Esophagus (tissue), 2 donors: ENCODE results near the gene KCNJ18. TPM values are rescaled to one million over a fixed set of nuclear protein-coding genes. Genes with fewer than 3 reads are reported as not detected.
"Not testable (repeated sequence)": the region's sequence is repeated elsewhere in the genome, so short reads cannot be mapped to it uniquely, and the experiment has no call there.

Source experiments
- H3K27ac ChIP-seq, 2 donors: one replicate each; pipeline ENCODE4 v1.5.1; 2013; ENCODE audit warnings: low read depth in 2 of 2, mild to moderate bottlenecking in 2 of 2, inconsistent platforms in 1 of 2, low read length in 1 of 2, moderate library complexity in 1 of 2
- H3K27me3 ChIP-seq, 2 donors: one replicate each; pipeline ENCODE4 v1.6.1; 2013; ENCODE audit warnings: low read length in 2 of 2, control low read depth in 1 of 2, mild to moderate bottlenecking in 1 of 2; ENCODE audit not compliant: insufficient read depth in 2 of 2, control insufficient read depth in 1 of 2
- H3K36me3 ChIP-seq, 2 donors: one replicate each; pipeline ENCODE4 v1.6.1; 2013; ENCODE audit warnings: low read length in 1 of 2; ENCODE audit not compliant: control insufficient read depth in 2 of 2, insufficient read depth in 2 of 2
- H3K4me1 ChIP-seq, 2 donors: one replicate each; pipeline ENCODE4 v1.6.1; 2013; ENCODE audit warnings: low read length in 1 of 2; ENCODE audit not compliant: control insufficient read depth in 2 of 2, insufficient read depth in 2 of 2
- H3K4me3 ChIP-seq, 2 donors: one replicate each; pipeline ENCODE4 v1.5.1; 2013; ENCODE audit warnings: low read length in 2 of 2, mild to moderate bottlenecking in 2 of 2, low read depth in 1 of 2, moderate library complexity in 1 of 2
- H3K9me3 ChIP-seq, 2 donors: one replicate each; pipeline ENCODE4 v1.6.1; 2013; ENCODE audit warnings: mild to moderate bottlenecking in 2 of 2, low read depth in 1 of 2, low read length in 1 of 2, moderate library complexity in 1 of 2; ENCODE audit not compliant: control insufficient read depth in 2 of 2, insufficient read depth in 1 of 2
- WGBS, 2 donors: extraction: QIAGEN DNeasy Blood & Tissue Kit; methylation state at CpG; one replicate each; pipeline ENCODE4 v1.1.7; 2013; 5-methylcytosine and 5-hydroxymethylcytosine counted together
- polyA plus RNA-seq, 2 donors: library from polyadenylated mRNA; stranded (reverse); fragments of 200-250 nt; gene quantifications; one replicate each; pipeline ENCODE4 v1.2.3, GENCODE V29; 2013
- donor health status: healthy with polysubstance abuse.
- donor health status: Bipolar disorder and iron deficiency.

KCNJ18 gene
- polyA plus RNA-seq, 2 donors, result 0.11 to 0.24 TPM

DNA sequence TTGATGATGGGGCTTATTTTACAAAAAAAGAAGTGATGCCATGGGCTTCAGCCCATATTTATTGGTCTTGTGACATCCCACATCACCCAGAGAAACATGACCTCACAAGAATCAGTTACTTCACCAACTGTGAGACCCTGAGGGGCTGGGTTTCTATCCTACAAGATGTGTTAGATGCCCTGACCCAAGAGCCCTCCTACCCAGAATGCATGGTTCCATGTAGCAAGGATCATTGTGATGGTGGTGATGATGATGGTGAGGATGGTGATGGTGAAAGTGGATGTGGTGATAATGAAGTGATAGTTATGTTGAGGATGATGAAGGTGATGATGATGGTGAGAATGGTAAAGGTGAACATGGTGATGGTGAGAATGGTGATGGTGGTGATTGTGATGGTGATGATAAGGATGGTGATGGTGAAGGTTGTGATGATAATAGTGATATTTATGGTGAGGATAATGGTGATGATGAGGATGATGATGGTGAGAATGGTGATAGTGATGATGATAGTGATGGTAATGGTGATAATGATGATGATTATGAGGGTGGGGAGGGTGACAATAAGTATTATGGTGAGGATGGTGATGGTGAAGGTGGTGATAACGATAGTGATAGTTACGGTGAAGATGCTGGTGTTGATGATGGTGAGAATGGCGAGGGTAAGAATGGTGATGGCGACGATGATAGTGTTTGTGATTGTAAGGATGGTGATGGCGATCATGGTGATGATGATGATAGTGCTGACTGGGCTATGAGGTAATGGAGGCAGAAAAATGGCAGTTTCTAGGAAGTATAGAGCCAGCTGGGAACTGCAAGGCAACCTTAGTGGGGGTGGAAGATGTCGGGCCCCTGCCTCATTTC, 28.5 kb upstream of the KCNJ18 start:
- H3K36me3 ChIP-seq, result not testable (repeated sequence)
- 62 to 64% methylated on average over 7 of the region's 7 CpGs for WGBS, 2 donors

DNA sequence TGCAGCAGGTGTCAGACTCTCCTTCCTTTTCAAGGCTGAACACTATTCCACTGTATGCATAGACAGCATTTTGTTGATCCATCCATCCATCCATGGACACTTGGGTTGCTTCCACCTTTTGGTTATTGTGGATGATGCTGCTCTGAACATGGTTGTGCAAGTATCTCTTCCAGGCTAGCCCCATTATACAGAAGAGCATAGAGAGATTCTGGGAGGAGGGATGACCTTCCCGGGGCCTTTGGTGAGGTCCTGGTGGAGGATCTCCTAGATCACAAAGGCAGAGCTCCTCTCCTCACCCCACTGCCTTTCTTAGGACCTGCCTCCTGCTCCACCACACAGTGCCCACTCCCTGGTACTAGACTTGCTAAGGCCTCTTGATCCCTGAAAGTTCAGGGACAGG, 27.2 kb upstream of the KCNJ18 start:
- WGBS, 2 donors, result 63 to 67% methylated on average over 1 of the region's 1 CpG
- not testable (repeated sequence) for H3K36me3 ChIP-seq, H3K4me1 ChIP-seq, H3K27me3 ChIP-seq, H3K4me3 ChIP-seq, H3K27ac ChIP-seq
- H3K9me3 ChIP-seq, result peaks cover 6 to 16% of the 10 kb centered on the region in 2 donors

More for the DNA sequence above, 28.5 kb upstream of the KCNJ18 start:
- H3K9me3 ChIP-seq, result peaks cover 4 to 16% of the 10 kb centered on the region in 2 donors
- H3K4me3 ChIP-seq, H3K27me3 ChIP-seq, H3K27ac ChIP-seq, H3K4me1 ChIP-seq: not testable (repeated sequence)

DNA sequence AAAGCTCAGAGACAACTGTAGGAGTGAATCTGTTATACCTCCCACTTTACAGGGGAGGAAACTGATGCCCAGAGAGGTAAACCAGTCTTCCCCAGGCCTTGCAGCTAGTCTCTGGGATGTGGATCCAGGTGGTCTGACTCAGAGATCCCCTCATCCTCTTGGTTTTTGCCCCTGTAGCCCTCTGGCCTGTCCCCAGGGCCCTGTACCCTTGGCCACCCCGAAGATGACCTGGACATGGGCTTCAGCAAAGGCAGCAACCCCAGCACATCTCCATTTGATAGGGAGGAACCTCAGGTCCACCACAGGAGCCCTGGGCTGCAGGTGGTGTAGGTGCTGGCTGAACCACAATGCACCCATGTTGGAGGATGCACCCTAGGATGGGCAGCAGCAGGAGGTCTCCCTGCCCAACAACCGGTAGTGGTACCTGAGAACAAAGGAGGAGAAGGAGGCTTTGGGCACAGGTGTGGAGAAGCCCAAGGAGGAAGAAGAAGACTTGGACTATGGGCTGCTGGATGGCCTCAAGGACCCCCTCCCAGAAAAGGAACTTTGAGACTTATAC, 26.3 kb upstream of the KCNJ18 start:
- not testable (repeated sequence) for H3K4me3 ChIP-seq, H3K27me3 ChIP-seq, H3K4me1 ChIP-seq, H3K36me3 ChIP-seq, H3K27ac ChIP-seq
- 48 to 50% methylated on average over 2 of the region's 2 CpGs for WGBS, 2 donors
- H3K9me3 ChIP-seq, result peaks cover 6 to 16% of the 10 kb centered on the region in 2 donors

DNA sequence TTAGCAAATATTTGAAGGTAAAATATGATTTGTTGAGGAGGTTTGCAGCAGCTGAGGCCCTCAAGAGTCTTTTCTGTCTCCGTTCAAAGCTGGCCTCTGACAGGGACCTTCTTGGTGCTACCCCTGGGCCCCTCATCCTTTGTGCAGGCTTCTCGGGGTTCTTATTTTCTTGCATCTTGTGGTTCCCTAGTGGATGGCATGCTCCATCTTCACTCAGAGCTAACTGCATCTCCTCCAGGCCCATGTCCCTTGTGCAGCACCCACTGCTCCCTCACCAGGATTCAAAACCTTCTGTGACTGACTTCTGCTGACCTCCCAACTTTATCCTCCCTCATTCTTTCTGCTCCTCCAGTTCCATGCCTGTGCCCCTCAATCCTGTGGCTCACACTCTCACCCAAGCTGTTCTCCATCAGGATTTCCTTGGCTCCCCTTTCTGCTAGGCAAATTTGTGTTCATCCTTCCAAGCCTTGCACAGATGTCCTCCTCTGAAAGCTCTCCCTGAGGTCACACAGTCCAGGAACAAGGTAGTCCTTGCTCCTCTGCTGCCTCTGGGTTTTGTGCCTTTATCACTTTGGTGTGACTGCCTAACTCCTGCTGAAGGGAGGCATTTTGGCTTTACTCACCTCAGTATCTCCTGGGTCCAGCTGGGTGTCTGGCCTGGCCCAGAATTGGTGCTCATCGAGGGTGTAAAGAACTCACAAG, 25.5 kb upstream of the KCNJ18 start:
- not testable (repeated sequence) for H3K27ac ChIP-seq, H3K27me3 ChIP-seq, H3K4me3 ChIP-seq, H3K4me1 ChIP-seq, H3K36me3 ChIP-seq
- H3K9me3 ChIP-seq, result peaks cover 6 to 16% of the 10 kb centered on the region in 2 donors
- 47 to 52% methylated on average over 3 of the region's 3 CpGs for whole genome bisulfite sequencing, 2 donors

DNA sequence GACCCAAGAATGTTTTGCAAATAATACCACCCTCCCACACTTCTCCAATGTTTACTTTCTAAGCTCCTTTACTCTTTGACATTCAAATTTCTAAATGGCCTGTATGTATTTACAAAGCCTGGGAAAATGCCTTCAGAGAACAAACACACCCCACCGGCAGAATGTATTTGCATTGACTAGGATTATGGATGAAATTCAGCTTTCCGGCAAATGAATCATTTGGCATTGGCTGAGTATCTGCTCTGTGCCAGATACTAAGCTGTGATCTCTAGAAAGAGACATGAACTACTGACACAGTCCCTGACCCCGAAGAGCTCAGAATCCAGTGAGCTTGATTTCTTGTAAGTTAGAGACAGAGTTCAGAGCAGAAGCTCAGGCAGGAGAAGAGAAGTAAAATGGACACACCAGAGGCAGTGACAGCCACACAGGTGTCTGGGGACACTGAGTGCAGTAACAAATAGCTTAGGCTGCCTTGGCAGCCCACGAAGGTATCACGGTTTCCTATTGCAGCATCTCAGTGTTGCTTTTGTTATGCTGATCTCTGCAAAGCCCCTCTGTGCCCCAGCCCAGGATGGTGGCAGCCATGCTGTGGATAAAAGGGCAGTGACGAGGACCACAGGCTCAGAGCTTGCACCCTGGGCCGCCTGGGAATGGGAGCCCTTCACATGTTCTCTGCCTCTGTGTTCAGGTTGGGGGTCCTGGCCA, 24.8 kb upstream of the KCNJ18 start:
- H3K9me3 ChIP-seq, result peaks cover 6 to 16% of the 10 kb centered on the region in 2 donors
- 36 to 46% methylated on average over 7 of the region's 7 CpGs for WGBS, 2 donors
- H3K4me1 ChIP-seq, H3K36me3 ChIP-seq, H3K27ac ChIP-seq, H3K27me3 ChIP-seq, H3K4me3 ChIP-seq: not testable (repeated sequence)

DNA sequence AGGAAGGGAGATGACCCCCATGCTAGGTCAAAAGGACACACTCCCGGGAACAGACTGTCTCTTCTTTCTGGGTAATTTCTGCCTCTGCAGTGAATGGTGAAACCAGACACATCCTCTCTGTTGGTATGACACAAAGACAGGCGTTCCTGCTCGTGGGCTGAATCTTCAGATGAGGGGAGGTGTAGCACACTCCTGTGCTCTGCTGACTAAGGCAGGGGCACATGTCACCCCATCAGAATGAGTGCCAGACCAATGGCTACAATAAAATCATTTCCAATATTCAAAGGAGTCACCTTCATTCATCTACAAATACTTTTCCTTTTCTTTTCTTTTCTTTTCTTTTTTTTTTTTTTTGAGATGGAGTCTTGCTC, 24.2 kb upstream of the KCNJ18 start:
- H3K27me3 ChIP-seq, H3K4me1 ChIP-seq, H3K36me3 ChIP-seq, H3K27ac ChIP-seq, H3K4me3 ChIP-seq: not testable (repeated sequence)
- peaks cover 6 to 16% of the 10 kb centered on the region in 2 donors for H3K9me3 ChIP-seq
- 59 to 66% methylated on average over 3 of the region's 3 CpGs for WGBS, 2 donors

DNA sequence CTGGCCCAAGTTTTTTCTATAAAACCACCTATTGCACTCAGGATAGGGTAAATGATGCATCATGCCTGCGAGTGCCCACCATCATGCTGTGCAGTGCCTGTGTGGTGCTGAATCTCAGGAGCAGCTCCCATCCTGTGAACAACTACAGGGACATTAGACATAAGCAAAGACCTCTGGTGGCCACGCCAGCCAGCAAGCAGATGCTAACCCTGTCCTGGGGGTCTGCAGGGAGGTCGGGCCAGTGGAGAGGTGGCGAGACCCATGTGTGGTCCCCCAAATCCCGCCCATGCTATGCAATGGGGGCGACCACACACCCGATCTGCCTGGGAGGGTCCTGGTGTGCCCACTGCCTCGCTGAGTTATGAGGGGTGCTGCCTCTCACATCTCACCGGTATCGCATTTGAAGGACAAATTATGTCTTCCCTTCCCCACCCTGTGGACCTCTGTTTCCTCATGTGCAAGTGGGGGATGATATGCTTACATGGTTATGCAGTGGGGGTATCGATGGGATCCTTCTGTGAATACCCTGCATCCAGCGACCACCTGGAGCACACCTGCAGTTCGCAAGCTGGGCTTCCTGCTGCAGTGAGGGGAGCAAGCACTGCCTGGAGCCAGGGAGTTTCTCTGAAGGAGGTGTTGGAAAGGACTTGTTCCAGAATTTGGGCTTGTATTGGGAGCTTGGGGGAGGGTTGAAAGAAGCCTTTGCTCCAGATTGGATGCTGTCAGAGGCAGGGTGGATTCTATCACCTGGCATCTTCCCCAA, 23.4 kb upstream of the KCNJ18 start:
- peaks cover 8 to 12% of the 10 kb centered on the region in 2 donors for H3K9me3 ChIP-seq
- H3K27ac ChIP-seq, H3K4me1 ChIP-seq, H3K27me3 ChIP-seq, H3K36me3 ChIP-seq, H3K4me3 ChIP-seq: not testable (repeated sequence)
- 71 to 78% methylated on average over 12 to 13 of the region's 13 CpGs for WGBS, 2 donors

DNA sequence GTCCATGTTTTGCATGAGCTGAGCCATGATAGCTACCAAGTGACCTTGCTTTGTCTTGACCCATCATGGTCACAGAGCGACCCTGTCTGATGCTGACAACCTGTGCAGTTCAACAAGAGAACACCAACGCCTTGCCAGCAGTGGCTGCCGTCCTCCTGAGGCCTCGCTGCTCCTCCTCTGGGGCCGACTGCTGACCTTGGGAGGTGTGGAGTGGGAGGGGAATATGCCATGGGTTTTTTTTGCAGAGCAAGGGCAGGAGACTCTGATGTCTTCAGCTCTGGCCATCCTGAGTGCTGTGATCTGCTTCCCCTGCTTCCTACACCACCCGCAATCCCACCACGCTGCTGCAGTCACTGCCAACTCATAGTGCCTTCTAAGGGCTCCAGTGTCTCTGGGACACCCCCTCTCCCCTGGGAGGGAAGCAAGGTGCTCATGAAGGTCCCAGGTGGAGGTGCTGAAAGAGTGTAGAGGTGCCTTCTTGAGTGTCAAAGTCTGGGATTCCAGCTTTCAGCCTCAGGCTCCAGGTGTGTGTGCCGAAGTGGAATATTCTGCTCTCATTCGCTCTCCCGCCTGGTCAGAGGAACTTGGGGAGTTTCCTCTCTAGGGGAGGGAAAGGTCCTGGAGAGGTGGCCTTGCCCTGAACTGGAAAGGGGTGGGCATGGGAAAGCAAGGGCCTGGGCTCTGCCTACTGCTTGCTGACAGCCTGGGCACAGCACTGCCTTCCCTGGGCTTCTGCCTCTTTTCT, 22.5 kb upstream of the KCNJ18 start:
- WGBS, 2 donors, result 77 to 78% methylated on average over 10 of the region's 10 CpGs
- H3K27ac ChIP-seq, H3K4me3 ChIP-seq, H3K27me3 ChIP-seq, H3K4me1 ChIP-seq, H3K36me3 ChIP-seq: not testable (repeated sequence)
- H3K9me3 ChIP-seq, result peaks cover 13 to 14% of the 10 kb centered on the region in 2 donors
